HG03575 (cell line): ENCODE results near the gene GLDC.

Source experiments
- ATAC-seq: cut with Tn5 transposase; IDR thresholded peaks from one replicate; pipeline ENCODE4 v1.9.1; 2021; ENCODE audit not compliant: unreplicated experiment, insufficient number of reproducible peaks, low FRiP score; ENCODE audit errors: extremely low read depth

GLDC gene

GRCh38 chr9:6590334-6590733, 55.2 kb downstream of the GLDC start:
- ATAC-seq: no peak

DNA sequence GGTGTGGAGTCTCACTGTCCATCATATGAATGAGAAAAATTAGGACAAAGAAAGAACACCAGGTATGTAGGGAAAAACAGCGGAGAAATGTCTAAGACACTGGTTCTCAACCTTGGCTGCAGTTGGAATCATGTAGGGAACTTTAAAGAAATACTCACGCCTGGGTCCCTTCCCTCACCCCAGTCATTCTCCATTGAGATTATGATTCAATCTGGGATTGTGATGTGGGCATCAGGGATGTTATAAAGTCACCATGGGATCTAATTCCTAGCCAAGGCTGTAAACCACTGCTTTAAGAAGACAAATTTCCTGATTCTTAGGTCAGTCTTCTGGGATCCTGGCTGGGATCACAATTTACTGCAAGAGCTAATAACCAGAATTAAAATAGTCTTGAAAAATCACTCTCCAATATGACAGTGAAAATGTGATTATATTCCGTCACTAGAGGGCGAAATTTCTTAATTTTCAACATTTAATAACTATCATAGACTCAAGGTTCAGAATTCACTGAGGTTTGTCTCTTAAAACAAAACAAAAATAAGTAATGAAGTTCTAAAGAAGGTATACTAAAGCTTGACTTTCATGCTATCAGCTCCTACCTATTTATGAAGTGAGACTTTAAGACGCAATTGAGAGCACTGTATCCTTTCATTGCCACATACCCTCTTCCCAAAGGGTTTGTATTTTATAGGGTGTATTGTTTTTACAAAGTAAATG, 60.5 kb downstream of the GLDC start:
- no peak for ATAC-seq

GRCh38 chr9:6581253-6581652, 64.3 kb downstream of the GLDC start:
- ATAC-seq: no peak

DNA sequence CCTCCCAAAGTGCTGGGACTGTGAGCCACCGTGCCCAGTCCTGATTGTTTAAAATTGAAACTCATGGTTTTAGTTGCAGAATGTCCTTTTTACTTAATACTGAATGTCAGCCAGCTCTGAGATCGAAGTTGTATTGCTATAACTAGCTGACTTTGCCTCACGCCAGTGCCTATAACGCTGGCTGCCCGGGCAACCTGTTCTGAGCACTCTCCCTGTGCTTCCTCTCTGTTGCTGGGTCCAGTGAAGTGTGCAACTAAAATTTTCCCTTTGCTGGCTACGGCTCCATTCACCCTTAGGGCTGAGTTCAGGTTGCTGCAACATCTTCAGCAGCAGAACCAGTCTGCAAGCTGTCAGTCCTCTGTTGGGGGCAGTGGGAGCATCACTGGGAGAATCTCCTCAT, 65.9 kb downstream of the GLDC start:
- ATAC-seq: no peak

DNA sequence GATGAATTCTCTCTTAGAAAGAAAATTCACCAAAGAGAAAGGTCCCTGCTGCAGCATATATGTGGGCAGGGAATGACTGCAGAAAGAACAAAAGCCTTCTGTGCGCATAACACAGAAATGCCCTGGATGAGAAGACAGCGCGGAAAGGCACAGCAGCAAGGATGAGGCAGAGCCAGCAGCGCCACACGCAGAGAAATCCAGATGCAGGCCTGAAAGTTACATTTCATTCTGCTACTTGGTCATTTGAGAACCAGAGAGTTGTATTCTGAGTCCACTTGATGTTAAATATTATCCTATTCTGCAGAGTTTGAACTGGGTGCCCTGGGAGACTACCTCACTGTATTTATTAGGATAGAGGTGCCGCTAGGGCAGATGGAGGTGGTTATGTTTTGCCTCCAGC, 68.5 kb downstream of the GLDC start:
- ATAC-seq: no peak

GRCh38 chr9:6575324-6576034, 70.0 kb downstream of the GLDC start:
- ATAC-seq: no peak

GRCh38 chr9:6567140-6567591, 78.4 kb downstream of the GLDC start:
- no peak for ATAC-seq

GRCh38 chr9:6566409-6567139, 79.0 kb downstream of the GLDC start:
- no peak for ATAC-seq

DNA sequence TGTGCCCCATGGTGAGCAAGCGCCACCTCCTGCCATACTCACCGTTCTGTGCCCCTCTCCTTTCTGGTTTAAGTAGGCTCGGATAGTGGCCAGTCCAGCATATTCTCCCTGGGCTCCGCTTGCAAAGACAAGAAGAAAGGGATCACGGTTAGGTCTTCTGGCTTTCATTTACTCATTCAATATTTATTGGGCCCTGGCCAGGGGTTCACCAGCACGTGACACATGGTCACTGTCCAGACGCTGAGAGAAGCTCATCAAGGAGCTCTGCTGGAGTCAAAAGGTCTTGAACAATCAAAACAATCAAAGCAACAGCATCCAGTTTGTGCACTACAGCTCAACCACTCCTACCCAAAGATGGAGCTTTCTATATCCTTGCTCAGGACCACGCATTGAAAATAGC, 80.2 kb downstream of the GLDC start:
- no peak for ATAC-seq

DNA sequence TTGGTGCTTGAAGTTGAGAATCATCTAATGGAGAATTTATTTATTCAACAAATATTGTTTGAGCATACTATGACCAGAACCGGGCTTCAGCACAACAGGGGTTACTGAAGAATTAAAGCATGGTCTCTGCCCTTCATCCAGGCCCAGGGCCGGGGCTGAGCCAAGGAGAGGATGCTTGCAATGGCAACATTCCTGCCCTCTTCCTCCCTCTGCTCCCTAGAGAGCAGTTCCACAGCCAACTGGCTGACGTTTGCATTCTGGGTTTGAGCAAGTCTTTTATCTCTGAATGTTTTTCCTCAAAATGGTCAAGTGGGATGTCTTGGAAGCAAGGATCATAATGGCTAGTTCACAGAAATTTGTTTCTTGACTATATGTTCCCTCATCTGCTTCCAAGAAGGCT, 80.7 kb downstream of the GLDC start:
- no peak for ATAC-seq

- no peak for ATAC-seq
Observed at GRCh38 chr9:6564360-6564759, 81.2 kb downstream of the GLDC start.

DNA sequence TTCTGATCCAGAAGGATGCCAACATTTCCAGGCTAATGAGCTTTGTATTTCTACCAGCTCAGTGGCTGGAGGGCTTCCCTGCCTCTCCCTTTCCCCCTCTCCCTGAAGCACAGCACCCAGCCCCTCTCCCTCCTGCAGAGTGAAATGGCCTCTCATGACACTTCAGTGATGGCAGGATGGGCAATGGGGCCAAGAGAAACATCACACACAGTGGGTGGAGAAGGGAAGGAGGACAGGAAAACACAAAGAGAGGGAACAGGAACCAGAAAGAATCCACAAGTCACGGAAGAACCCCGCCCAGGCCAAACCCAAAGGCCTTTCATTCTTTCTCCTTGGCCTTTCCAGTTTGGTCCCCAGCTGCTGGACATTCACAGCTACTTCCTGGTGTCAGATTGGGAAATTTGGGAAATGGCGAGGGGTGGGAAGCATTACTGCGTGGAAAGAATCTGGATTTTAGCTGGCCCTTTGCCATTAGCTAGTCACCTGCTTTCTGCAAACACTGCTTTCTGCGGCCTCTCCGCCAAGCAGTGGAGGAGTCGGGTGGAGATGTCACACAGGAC, 82.6 kb downstream of the GLDC start:
- no peak for ATAC-seq

DNA sequence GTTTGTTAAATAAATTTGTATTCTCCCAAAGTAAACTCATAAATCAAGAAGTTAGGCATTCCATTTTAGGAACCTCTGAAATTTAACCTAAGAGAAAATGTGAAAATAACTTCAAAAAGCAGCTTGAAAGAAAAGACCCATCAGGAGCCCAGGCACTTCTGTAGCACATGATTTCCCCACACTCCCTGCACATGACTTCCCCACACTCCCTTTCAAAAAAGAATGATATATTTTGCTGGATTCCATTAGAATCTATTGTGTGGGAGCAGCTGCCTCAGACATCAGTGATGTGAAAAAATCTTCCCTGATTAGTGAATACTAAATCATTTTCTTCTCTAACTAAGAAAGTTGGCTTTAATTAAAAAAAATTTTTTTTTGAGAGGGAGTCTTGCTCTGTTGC, 83.3 kb downstream of the GLDC start:
- ATAC-seq: no peak

GRCh38 chr9:6557883-6558616, 87.5 kb downstream of the GLDC start:
- no peak for ATAC-seq

DNA sequence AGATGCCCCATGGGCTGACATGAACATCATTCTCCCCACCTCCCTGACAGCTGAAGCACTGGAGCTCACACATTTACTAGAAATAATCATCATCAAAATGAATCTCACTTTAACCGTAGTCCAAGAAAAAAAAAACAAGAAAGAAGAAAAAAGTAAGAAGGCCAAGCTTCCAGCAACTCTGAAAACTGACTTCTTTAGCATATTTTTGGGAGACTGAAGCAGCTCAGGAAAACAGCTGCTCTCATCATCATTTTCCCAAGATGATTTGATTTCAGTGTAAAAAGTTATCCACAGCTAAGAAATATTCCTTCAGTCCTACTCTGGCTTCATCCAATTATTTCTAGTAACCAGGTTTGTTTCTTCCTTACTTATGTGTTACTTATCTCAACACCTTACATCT, 91.7 kb downstream of the GLDC start:
- ATAC-seq: no peak

DNA sequence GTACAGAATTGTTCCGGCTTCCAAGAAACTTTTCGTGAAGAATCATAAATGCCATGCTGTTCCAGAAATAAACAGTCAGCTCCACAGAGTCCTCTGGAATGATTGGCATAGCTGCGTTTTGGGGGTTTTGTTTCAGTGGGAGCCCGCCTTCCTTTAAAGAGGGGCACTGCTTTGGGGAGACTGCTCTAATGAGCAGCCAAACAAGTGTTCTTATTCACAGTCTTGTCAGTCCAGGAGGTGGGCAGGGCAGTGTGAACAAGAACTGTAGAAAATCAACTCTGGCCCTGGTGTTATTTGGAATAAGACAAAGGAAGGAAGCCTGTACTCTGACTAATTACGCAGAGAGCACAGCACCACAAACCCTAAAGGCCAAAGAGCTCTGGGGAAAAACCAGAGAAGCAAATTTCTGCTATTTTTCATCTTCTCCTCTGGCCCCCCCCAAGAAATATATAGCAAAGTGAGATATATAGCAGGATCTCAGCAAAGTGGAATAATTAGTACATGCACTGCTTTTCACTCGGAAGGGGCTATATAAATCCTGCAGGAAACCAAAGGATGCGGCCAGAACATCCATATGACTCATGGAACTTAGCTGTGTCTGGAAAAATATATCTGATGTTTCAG, 92.9 kb downstream of the GLDC start:
- no peak for ATAC-seq

GRCh38 chr9:6552033-6552432, 93.5 kb downstream of the GLDC start:
- ATAC-seq: no peak

- no peak for ATAC-seq
Observed at GRCh38 chr9:6551136-6551535, 94.4 kb downstream of the GLDC start.
